GM12892 (cell line): ENCODE measurements around the gene KPTN.

ENCODE experiments used
- POLR2A ChIP-seq: IDR thresholded peaks from 2 replicates; pipeline ENCODE4 v1.6.1; 2011; ENCODE audit warnings: low read depth, low read length, control low read depth
- POLR2AphosphoS5 ChIP-seq: IDR thresholded peaks from 2 replicates; pipeline ENCODE4 v1.6.1; 2011; ENCODE audit warnings: low read depth, low read length, control low read depth

DNA sequence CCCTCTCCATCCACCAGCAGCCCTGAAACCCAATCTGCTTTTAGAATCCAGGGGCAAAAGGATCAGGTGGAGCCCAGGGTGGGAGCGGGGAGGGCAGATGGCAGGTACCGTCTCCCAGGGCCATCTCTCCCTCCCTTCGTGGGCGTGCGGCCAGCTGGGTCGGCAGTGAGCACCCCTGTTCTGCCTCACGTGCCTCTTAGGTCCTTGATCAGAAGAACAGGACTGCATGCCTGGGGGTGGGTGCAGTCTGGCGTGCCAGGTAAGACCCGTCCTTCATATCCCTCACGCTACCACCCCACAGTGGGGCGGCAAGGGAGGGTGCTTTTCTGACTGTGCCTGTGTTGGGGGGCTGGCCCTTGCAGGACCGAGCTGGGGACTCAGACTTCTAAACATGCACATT is 14.3 kb downstream of the KPTN start:
- TF ChIP-seq POLR2A (no peak), POLR2AphosphoS5 (no peak)
